ENCODE results near the gene MBD5.

Gene MBD5

DNA sequence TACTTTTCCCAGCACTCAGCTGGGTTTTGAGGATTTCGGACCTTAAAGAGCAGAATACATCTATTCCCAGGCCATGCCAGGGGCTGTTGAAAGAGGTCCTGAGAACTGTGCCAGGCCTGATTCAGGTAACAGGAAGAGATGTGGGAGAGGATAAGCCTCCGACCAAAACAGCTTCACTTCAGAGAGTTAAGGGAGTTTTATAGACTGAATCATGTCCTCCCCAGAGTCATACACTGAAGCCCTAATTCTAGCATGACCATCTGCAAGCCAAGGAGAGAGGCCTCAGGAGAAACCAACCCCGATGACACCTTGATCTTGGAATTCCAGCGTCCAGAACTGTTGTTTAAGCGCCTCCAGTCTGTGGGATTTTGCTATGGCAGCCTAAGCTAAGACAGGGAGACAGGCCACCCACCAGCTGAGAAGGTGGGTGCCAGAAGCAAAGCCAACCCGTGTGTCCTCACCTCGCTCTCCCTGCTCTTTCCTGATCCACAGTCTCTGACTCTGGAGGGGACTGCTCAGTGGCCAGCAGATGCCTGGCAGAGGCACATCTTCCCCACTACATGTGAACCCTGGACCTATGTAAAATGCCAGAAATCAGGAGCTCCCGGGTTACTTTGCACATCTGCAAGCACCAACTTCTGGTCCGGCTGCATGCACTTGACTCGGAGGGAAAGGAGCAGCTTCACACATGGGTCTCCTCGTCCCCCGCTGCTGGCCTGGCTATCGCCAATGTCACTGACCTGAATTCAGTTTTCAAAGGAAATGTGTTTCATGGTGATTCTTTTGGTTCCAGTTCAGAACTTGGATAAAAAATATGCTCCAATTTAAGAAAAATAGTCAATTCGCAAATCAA lies 506.8 kb downstream of the MBD5 start:
- DNase-seq (ENCODE audit: low read depth), result no peak
- no peak overlapping the region for H3K4me3 ChIP-seq (ENCODE audit: low read depth, low read length)
- TF ChIP-seq, protein P1, sequence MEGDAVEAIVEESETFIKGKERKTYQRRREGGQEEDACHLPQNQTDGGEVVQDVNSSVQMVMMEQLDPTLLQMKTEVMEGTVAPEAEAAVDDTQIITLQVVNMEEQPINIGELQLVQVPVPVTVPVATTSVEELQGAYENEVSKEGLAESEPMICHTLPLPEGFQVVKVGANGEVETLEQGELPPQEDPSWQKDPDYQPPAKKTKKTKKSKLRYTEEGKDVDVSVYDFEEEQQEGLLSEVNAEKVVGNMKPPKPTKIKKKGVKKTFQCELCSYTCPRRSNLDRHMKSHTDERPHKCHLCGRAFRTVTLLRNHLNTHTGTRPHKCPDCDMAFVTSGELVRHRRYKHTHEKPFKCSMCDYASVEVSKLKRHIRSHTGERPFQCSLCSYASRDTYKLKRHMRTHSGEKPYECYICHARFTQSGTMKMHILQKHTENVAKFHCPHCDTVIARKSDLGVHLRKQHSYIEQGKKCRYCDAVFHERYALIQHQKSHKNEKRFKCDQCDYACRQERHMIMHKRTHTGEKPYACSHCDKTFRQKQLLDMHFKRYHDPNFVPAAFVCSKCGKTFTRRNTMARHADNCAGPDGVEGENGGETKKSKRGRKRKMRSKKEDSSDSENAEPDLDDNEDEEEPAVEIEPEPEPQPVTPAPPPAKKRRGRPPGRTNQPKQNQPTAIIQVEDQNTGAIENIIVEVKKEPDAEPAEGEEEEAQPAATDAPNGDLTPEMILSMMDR (IDR thresholded peaks at IDR 0.05; ENCODE audit: insufficient read depth, low read depth, low read length, missing control alignments), result no peak

DNA sequence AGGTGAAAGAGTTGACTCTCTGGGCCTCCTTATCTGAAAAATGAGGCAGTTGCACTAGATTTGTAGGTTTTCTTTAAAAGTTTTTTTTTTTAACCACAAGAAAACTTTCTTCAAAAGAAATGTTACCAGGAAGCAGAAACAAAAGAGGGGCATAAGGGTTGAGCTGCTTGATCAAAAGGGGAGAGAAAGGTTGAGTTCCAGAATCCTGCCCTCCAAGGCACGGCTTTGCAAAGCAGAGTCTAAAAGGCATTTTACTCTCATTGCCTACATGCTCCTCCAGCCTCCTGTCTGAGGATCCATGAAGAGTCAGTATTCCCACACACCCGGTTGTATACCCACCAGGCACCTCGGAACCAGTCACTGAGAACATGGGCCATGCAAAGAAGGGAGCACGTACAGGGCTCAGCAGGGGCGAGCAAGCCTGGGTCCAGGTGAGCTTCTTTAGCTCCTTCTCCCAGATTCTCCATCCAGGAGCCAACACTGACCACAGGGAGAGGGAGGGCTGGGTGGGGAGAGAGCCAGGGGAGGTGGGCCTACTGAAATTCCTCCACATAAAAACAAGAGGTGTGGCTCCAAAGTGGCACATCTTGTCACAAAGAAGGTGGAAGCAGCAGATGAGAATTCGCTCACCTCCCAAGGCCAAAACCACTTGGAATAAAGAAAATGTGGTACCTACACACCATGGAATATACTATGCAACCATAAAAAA lies 507.6 kb downstream of the MBD5 start:
- peak; percentile 39 for DNase-seq (ENCODE audit: low read depth)
- TF ChIP-seq, protein P1 (IDR thresholded peaks at IDR 0.05; ENCODE audit: insufficient read depth, low read depth, low read length, missing control alignments), result no peak
- no peak overlapping the region for H3K4me3 ChIP-seq (ENCODE audit: low read depth, low read length)

DNA sequence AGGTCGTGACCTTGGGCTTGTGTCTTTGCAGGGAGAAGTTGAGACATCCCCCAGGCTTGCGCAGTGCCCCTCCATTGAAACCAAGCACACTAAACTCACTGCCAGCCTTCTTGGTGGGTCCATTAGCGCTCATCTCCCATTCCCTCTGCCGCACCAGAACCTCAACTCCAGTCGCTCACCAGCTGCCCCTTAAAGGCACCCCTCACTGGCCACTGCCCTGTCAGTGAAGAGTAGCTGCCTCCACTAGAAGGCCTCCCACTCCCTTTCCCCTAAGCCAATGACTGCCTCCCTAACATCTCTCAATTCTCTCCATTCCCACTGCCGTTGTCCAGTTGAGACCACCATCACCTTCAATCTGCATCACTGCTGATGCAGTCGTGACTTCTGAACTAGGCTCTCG lies 508.9 kb downstream of the MBD5 start:
- TF ChIP-seq, protein P1 (IDR thresholded peaks at IDR 0.05; ENCODE audit: insufficient read depth, low read depth, low read length, missing control alignments), result no peak
- no peak for DNase-seq (ENCODE audit: low read depth)
- no peak overlapping the region for H3K4me3 ChIP-seq (ENCODE audit: low read depth, low read length)

DNA sequence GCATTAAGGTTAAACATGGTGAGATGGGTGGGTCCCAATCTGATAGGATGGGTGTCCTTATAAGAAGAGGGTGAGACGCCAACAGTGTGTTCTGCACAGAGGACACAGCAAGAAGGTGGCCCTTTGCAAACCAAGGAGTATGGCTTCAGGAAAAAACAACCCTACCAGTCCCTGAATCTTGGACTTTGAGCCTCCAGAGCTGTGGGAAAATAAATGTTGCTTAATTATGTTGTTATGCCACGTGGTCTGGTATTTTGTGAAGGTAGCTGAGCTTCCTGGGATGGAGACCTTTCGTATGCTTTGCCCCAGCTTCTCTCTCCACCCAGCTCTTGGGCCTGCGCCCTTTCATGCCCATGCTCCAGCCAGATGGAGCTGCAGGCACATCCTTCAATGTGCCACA lies 509.5 kb downstream of the MBD5 start:
- TF ChIP-seq, protein P1 (IDR thresholded peaks at IDR 0.05; ENCODE audit: insufficient read depth, low read depth, low read length, missing control alignments), result no peak
- no peak for DNase-seq (ENCODE audit: low read depth)
- H3K4me3 ChIP-seq (ENCODE audit: low read depth, low read length), result no peak overlapping the region

DNA sequence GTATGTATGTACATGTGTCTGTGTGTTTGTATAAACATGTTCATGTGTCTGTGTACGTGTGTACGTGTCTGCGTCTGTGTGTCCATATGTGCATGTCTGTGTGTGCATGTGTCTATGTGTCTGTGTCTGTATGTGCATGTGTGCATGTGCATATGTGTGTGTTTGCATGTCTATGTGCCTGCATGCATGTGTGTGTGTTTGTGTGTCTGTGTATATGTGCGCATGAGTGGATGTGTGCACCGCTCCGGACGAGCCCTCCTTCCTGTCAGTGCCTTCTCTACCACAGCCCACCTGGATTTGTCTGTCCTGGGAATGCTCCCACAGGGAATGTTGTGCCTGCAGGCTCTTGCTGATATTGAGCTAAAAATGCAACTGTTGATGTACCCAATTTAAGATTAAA lies 510.3 kb downstream of the MBD5 start:
- DNase-seq (ENCODE audit: low read depth), result no peak
- H3K4me3 ChIP-seq (ENCODE audit: low read depth, low read length), result no peak overlapping the region
- TF ChIP-seq, protein P1 (IDR thresholded peaks at IDR 0.05; ENCODE audit: insufficient read depth, low read depth, low read length, missing control alignments), result no peak

DNA sequence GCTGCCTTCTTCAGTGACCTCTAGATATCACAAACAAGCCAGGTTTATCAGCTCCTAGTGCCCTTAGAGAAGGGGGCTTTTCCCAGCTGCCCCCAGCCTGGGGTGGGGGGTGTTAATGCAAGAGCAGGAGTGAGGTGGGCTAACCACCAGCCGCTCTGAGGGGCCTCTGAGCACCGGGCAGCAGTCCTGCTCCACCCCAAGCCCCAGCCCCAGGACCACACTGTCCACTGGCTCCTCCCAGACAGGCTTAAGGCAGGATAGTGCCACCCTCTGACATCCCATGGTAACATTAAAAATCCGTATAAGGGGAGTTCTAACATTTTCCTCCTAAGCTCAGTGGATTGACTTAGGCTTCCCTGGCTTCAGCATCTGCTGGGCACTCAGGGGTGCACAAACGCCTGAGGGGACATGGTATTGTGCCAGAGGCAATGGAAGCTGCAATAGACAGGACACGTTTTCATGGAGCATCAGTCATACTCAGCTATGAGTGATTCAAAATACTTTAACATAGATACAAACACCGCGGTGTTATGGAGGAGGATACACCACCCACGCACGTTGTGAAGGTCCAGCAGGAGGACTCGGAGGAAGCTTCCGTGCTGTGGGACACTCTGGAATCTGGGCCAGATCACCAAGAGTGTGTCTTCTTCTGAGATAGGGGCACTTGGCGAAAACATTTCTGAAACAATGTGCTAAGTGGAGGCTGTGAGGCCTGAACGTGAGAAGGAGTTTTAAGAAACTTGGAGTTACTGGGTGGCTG lies 511.0 kb downstream of the MBD5 start:
- no peak overlapping the region for H3K4me3 ChIP-seq (ENCODE audit: low read depth, low read length)
- TF ChIP-seq, protein P1 (IDR thresholded peaks at IDR 0.05; ENCODE audit: insufficient read depth, low read depth, low read length, missing control alignments), result no peak
- no peak for DNase-seq (ENCODE audit: low read depth)

Data from GM12865 (cell line).